ENCODE results near the gene KRTAP9-7. TPM values are rescaled to one million over a fixed set of nuclear protein-coding genes. Genes with fewer than 3 reads are reported as not detected.

The KRTAP9-7 gene
- total and polyA plus RNA-seq, 10 of the 15 experiments (the other 5 are each of a cell fraction or from before 2014, with no cell fraction given): not detected

GRCh38 chr17:41264599-41264998, 10.9 kb upstream of the KRTAP9-7 start:
- RAD21 ChIA-PET (ENCODE audit: unreplicated experiment): interaction anchor here (1.3 kb wide), 1 partner anchor 12 kb away, joined by 3 read pairs; no protein-coding TSS in a partner anchor
- Histone ChIP-seq H3K4me3 (no peak overlapping the region), H3K79me2 (ENCODE audit: control insufficient read depth, insufficient read depth, low read length) (no peaks in the 10 kb centered on the region), H3K4me1 (ENCODE audit: control insufficient read depth, insufficient read depth, low read length) (no peaks in the 10 kb centered on the region), H3K36me3 (ENCODE audit: control insufficient read depth in 2 of 2, insufficient read depth in 2 of 2, low read length in 1 of 2) (no peaks in the 10 kb centered on the region), H3K4me2 (ENCODE audit: control insufficient read depth, insufficient read depth) (no peak overlapping the region), H4K20me1 (ENCODE audit: control insufficient read depth, insufficient read depth) (no peaks in the 10 kb centered on the region), H3K27me3 (replicated peaks in 1 of 2; ENCODE audit: control insufficient read depth in 2 of 2, insufficient read depth in 2 of 2, low read length in 1 of 2) (no peaks in the 10 kb centered on the region; a peak in 1 of 4 replicates), H3K27ac (ENCODE audit: control insufficient read depth, insufficient read depth) (no peak overlapping the region), H2AFZ (ENCODE audit: control insufficient read depth, low read depth, low read length) (no peak overlapping the region), H3K9me3 (replicated peaks; ENCODE audit: control insufficient read depth, insufficient read depth, low read length) (no peaks in the 10 kb centered on the region), H3K9ac (ENCODE audit: control insufficient read depth, insufficient read depth, low read length) (no peak overlapping the region)
- no peak for DNase-seq (ENCODE audit: low read depth, low spot score)
- no peak for ATAC-seq
- FAIRE-seq: no peak
- POLR2A ChIA-PET: no interaction called here
- in situ Hi-C loops (cut with MboI): no loop called here
- no TSS peak for BruUV-seq (replicated peaks)
- CTCF ChIA-PET: no interaction called here
- TF ChIP-seq WRNIP1 (IDR thresholded peaks at IDR 0.05; ENCODE audit: borderline replicate concordance, low read depth, low read length): no peak
- no peak for TF ChIP-seq NRF1 (conservative IDR thresholded peaks at IDR 0.05; ENCODE audit: low read depth, low read length)
- TF ChIP-seq EGR1 (IDR thresholded peaks at IDR 0.05; ENCODE audit: borderline replicate concordance in 1 of 2, low read depth in 2 of 2, low read length in 2 of 2): no peak
- TF ChIP-seq RAD51 (IDR thresholded peaks at IDR 0.05): no peak
- no peak for TF ChIP-seq SMAD5 (IDR thresholded peaks at IDR 0.05; ENCODE audit: low read depth)
- no peak for TF ChIP-seq ZSCAN29 (IDR thresholded peaks at IDR 0.05)
- TF ChIP-seq MXI1 (IDR thresholded peaks at IDR 0.05; ENCODE audit: low read depth, low read length): no peak
- TF ChIP-seq, protein P1, sequence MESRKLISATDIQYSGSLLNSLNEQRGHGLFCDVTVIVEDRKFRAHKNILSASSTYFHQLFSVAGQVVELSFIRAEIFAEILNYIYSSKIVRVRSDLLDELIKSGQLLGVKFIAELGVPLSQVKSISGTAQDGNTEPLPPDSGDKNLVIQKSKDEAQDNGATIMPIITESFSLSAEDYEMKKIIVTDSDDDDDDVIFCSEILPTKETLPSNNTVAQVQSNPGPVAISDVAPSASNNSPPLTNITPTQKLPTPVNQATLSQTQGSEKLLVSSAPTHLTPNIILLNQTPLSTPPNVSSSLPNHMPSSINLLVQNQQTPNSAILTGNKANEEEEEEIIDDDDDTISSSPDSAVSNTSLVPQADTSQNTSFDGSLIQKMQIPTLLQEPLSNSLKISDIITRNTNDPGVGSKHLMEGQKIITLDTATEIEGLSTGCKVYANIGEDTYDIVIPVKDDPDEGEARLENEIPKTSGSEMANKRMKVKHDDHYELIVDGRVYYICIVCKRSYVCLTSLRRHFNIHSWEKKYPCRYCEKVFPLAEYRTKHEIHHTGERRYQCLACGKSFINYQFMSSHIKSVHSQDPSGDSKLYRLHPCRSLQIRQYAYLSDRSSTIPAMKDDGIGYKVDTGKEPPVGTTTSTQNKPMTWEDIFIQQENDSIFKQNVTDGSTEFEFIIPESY (IDR thresholded peaks at IDR 0.05): no peak
- no peak for TF ChIP-seq CHD2 (IDR thresholded peaks at IDR 0.05; ENCODE audit: borderline replicate concordance, low read depth, low read length)
- no peak for TF ChIP-seq SP1 (IDR thresholded peaks at IDR 0.05; ENCODE audit: low read depth, low read length)
- TF ChIP-seq ZNF24 (IDR thresholded peaks at IDR 0.05): no peak
- no peak for TF ChIP-seq STAT1 (conservative IDR thresholded peaks at IDR 0.05)
- TF ChIP-seq SREBF2 (IDR thresholded peaks at IDR 0.05; ENCODE audit: low read length): no peak
- SMC1A ChIA-PET (ENCODE audit: uncharacterized antibody, unreplicated experiment): no interaction called here
- intact Hi-C loops (cut with micrococcal nuclease; ENCODE audit: unreplicated experiment): no loop called here
- WGBS (ENCODE audit: insufficient coverage, insufficient replicate concordance, low lambda C conversion rate, missing lambda C conversion rate): 16% methylated on average over 3 of the region's 3 CpGs

Measured in GM12878 (cell line).